Stimulated activated CD4-positive, alpha-beta T cell treated with anti-CD3 and anti-CD28 coated beads, Interleukin-2, amount 100 ng/mL, for 4 hours (primary cell): ENCODE data around the gene CDCA5.
A peak's percentile ranks its signal among the peaks of the same experiment; 100 is the strongest.
"Not testable (repeated sequence)": the region's sequence is repeated elsewhere in the genome, so short reads cannot be mapped to it uniquely, and the experiment has no call there.

Experiments used
- DNase-seq: peaks from one replicate; pipeline ENCODE4 v3.0.0-alpha.2; 2020; ENCODE audit warnings: low read depth

Gene CDCA5

DNA sequence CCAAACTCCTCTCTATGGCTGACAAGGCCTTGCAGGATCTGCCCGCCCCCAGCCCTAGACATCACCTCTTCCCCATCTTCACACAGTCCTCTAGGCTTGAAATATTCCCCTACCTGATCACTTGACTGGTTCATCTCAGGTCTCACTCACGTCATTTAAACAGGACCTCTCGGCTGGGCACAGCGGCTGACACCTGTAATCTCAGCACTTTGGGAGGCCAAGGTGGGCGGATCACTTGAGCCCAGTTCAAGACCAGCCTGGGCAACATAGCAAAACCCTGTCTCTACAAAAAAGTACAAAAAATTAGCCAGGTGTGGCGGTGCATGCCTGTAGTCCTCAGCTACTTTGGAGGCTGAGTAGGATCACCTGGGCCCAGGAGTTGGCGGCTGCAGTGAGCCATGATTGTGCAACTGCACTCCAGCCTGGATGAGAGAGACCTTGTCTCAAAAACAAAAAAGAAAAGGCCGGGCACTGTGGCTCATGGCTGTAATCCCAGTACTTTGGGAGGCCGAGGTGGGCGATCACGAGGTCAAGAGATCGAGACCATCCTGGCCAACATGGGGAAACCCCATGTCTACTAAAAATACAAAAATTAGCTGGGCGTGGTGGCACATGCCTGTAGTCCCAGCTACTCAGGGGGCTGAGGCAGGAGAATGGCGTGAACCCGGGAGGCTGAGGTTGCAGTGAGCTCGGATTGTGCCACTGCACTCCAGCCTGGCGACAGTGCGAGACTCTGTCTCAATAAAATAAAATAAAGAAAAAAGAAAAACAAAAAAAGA is 35.2 kb upstream of the CDCA5 start:
- DNase-seq, result not testable (repeated sequence)

DNA sequence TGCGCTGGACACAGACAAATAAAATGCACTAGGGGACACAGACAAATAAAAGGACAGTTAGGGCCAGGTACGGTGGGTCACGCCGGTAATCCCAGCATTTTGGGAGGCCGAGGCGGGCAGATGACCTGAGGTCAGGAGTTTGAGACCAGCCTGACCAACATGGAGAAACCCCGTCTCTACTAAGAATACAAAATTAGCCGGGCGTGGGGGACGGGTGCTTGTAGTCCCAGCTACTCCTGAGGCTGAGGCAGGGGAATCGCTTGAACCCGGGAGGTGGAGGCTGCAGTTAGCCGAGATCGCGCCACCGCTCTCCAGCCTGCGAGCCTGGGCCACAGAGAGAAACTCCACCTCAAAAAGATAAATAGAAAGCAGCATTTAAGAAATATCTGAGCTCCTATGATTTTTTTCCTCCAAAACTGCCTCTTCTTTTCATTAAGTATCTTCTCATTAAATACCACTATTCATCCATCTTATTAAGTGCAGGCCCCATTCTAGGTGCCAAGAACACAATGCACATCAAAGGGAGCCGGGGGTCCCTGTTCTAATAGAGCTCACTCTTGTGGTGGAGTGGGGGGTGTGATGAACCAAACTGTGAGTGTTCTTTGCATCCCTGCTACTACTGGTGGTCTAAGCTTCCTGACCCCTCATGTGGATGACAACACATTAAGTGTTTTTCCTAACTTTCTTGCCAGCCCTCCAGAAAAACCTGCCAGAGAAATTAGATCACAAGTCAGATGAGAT is 34.4 kb upstream of the CDCA5 start:
- no peak for DNase-seq

DNA sequence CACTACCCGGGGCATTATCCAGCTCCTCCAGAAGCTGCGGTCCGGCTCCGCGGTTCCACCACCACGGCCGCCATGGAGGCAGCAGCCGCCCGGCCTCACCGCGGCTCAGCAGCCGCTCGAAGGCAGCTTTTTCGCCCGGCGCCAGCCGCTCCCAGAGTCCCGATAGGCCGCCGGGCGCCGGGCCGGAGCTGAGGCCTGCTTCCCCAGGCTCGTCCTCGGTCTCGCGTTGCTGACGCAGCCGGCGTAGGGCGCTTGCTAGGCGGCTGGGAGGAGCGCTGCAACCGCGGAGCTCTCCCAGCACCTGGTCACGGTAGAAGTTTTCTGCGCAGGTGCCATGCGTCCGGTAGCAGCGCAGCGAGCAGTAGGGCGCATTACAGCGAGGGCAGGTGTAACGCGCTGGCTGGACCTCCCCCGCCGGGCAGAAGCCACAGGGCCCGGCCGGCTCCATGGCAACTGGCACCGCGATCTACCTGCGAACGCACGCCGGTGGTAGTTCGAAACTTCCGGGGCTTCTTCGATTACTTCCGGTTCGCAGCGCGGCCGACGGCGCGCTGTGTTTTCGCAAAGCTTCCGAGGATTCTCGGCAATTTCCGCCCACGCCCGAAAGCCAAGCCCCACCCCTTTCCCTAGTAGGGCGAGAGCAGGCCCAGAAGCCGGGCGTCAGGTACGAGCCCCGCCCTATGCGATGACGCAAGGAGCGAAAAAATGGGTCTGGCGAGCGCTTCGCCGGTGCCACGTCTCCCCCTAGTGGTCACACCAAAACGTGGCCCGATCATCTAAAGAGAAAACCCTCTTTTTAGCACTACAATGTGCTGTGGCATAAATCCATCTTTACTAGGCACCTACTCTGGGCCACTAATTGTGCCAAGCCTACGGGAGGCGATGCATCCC is 33.6 kb upstream of the CDCA5 start, which contains the start of gene ZNHIT2:
TSS of gene ZNHIT2 (minus strand) at position 496 of the 891 bp plus-strand sequence. CDS start at position 448, 48 bp downstream.
- DNase-seq, result peak; percentile 100

GRCh38 chr11:65116370-65117205 is 32.7 kb upstream of the CDCA5 start:
- peak; percentile 58 for DNase-seq

- DNase-seq, result no peak
Measured at GRCh38 chr11:65115361-65116082, 31.7 kb upstream of the CDCA5 start.

DNA sequence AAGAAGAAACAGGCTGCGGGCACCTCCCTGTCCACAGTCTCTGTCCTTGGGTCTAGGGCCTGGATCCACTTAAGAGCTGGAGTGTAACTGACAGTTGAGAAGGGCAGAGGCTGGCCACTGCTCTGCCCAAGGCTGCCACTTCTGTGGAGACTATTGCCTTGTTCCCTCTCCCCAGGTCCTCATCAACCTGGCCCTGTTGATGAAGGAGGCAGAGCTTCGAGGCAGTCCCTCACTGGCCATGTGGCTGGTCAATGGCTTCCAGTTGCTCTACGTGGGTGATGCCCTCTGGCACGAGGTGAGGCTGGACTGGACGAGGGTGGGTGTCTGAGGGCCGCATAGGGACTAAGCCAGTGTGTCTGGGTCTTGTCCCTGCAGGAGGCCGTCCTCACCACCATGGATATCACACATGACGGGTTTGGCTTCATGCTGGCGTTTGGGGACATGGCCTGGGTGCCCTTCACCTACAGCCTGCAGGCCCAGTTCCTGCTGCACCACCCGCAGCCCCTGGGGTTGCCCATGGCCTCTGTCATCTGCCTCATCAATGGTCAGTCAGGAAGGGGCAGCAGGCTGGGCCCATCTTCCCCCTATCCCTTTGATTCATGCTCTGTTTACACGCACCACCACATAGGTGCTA is 30.8 kb upstream of the CDCA5 start:
- no peak for DNase-seq

DNA sequence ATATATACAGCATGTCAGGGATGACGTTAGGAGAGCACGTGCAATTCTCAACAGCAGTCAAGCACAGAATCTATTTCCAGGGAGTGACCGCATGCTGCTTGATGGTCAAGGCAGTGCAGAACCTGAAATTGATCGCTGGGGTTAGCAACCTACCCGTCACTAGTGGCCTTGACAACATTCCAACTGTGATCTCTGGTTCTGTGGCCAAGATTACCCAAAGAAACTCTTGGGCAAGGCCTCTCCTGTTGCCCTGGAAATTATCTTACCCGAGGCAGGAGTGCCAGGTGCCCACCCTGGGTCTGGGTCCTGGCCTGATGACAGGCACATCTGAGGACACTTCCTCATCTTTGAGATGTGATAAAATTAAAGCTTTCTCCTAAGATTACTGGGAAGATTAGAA is 30.0 kb upstream of the CDCA5 start:
- no peak for DNase-seq

DNA sequence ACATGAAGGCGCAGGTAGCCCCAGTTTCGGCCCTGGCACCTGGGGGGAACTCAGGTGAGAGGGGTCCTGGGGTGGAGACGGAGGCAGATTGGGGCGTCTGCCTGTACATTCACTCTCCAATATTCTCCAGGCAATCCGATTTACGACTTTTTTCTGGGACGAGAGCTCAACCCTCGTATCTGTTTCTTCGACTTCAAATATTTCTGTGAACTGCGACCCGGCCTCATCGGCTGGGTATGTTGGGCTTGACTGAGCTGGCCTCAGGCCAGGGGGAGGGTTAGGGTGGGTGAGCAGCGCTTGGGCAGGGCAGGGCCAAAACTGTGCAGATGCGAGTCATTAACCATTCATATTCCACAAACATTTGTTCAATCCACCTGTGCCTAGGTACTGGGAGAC is 29.5 kb upstream of the CDCA5 start:
- DNase-seq, result no peak

DNA sequence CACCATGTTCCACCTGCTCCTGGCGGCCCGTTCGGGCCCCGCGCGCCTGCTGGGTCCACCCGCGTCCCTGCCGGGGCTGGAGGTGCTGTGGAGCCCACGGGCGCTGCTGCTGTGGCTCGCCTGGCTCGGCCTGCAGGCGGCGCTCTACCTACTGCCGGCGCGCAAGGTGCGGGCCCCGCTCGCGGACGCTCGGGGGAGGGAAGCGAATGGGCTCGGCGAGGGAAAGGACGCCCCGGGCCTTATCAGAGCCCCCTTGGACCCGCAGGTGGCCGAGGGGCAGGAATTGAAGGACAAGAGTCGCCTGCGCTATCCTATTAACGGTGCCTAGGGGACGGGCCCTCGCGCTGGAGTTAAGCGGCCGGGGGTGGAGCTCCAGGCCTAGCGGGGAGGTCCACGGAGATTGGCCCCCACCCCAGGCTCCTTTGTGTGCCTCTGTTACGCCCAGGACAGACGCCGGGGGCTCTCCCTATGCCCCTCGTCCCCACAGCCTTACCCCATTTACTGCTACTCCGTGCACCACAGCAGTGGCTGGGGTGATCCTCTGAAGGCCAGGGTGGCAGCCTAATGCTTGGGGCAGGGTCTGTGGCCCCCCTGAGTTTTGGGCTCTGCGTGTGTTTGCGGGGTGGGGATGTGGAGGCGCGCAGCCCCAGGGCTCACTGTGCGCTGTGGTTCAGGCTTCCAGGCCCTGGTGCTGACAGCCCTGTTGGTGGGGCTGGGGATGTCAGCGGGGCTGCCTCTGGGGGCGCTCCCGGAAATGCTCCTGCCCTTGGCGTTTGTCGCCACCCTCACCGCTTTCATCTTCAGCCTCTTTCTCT is 28.9 kb upstream of the CDCA5 start:
- peak; percentile 65 for DNase-seq

DNA sequence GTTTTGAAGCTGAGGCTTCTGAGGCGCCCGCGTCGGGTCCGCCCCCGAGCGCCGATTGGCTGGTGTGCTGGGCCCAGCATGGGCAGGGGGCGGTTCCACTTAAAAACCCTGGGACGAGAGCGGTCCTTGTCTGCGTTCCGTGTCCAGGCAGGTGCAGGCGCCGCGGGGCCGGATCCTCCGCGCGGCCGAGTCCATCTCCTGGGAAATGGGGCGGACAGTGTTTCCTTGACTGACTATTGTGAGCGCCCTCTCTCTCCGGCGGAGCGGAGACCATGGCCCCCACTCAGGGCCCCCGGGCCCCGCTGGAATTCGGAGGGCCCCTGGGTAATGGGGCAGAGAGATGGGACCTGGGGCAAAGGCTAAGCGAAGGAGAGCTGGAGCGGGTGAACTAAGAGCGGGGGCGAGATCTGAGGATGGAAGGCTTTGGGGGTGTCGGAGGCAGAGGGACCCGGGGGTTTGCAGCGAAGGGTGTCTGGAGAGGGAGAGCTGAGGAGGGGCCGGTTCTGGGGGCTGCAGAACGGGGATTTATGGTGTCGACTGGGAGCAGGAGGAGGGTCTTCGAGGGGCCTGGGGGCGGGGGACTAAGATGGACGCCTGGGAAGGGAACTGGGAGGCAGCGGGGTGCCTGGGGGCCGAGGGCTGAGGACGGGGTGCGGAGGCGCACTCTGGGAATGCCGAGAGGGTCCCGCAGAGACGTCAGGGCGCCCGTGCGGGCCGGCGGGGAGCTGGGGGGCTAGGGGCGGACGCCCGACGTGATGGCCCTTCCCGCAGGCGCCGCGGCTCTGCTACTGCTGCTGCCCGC is 28.1 kb upstream of the CDCA5 start, which contains the start of gene TM7SF2:
TSS of gene TM7SF2 (plus strand) at position 129 of the 802 bp plus-strand sequence. CDS start at position 273, 144 bp downstream.
- peak; percentile 93 for DNase-seq

GRCh38 chr11:65111159-65111743 is 27.4 kb upstream of the CDCA5 start:
- DNase-seq, result no peak

GRCh38 chr11:65110354-65110861 is 26.6 kb upstream of the CDCA5 start:
- DNase-seq, result peak; percentile 87

GRCh38 chr11:65109231-65110198 is 25.7 kb upstream of the CDCA5 start:
- no peak for DNase-seq

- DNase-seq, result no peak
Measured at GRCh38 chr11:65108469-65109123, 24.8 kb upstream of the CDCA5 start.

DNA sequence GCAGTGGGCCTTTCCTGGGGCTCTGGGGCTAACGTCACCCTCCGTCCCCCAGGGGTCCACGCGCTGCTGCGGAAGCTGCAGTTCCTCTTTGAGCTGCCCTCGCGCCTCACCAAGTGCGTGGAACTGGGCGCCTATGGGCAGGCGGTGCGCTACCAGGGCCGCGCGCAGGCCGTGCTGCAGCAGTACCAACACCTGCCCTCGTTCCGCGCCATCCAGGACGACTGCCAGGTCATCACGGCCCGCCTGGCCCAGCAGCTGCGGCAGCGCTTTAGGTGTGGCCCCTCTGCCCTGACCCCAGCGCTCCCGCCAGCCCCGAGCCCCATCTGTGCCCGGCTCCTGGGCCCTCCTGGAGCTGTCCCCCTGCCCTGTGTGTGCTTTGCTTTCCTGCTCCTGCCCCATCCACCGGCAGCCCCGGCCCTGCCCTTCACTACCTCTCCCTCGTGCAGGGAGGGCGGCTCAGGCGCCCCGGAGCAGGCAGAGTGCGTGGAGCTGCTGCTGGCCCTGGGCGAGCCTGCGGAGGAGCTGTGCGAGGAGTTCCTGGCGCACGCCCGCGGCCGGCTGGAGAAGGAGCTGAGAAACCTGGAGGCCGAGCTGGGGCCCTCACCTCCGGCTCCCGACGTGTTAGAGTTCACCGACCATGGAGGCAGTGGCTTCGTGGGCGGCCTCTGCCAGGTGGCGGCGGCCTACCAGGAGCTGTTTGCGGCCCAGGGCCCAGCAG is 24.1 kb upstream of the CDCA5 start:
- DNase-seq, result no peak
